SK-N-DZ (cell line): ENCODE results near the gene SULT1A1. TPM values are rescaled to one million over a fixed set of nuclear protein-coding genes. Genes with fewer than 3 reads are reported as not detected.
"Not testable (repeated sequence)": the region's sequence is repeated elsewhere in the genome, so short reads cannot be mapped to it uniquely, and the experiment has no call there.

Experiments used
- DNase-seq: peaks from one replicate; pipeline ENCODE4 v3.0.0-alpha.2; 2015; ENCODE audit warnings: low spot score
- polyA plus RNA-seq, 2 experiments: library from polyadenylated mRNA; depleted of rRNA; stranded (reverse); fragments of >200 nt; gene quantifications; 2 replicates each; pipeline ENCODE4 v1.2.3, GENCODE V29; 2014

SULT1A1 gene
- polyA plus RNA-seq (2014; cell fraction: cytosol; rRNA removed): 11.5 and 15.4 TPM in 2 replicates
- 6.0 TPM in 2 replicates for polyA plus RNA-seq (2014; cell fraction: nucleus; rRNA removed)

DNA sequence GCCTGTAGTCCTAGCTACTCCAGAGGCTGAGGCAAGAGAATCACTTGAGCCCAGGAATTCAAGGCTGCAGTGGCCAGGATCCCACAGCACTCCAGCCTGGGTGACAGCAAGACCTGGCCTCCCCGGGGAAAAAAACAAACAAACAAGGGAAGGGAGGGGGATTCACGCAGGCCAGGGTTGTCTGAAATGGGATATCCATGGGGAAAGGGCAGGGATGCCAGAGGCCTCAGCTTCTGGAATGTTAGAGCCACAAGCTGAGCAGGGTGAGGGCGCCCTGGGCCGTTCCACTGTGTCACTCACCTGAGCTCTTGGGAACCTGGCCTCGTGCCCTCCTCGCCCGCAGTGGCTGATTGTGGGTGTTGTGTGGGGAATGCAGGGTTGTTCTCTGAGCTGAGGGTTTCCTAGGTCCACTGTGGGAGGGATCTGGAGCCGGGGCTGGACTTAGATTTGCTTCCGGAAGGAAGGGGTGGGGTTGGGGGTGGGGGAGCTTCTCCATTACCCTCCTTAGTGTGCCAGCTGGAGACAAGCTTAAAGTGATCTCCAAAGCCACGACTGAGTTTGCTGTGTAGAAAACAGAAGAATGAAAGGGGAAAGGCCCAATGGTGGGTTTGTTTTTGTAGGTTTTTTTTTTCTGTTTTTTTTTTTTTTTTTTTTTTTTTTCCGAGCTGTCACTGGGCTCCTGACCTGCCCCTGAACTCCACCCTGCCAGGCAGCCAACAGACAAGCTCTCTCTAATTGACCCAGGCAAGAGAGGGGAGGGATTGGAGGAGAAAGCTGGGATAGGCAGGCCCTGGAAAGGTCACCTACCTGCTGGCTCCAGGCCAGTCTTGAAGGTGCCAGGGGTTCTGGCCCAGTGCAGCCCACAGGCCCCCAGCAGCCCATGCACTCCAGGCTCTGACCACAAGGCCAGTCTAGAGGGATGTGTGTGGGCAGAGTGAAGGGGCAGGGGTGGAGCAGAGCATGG, at the start of gene SULT1A1:
Gene SULT1A1 (minus strand): TSS at position 414 of the 964 bp plus-strand sequence. CDS start 1,189 bp downstream, outside the sequence.
- DNase-seq: no peak

DNA sequence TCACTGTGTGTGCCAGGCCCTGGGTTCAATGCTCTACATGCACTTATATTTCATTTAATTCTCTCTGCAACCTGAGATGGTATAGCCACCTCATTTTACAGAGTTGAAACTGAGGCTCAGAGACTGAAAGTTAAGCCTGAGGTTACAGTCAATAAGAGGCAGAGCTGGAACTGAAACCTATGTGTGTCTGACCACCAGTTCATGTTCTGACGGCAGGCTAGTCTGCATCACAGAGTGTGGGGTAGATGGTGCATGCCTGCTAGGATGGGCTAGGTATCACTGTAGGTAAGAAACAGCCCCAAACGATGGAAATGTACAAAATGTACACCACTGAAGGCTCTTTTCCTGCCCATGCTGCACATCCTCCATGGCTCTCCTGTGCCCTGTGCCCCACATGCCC, 30.1 kb upstream of the SULT1A1 start:
- not testable (repeated sequence) for DNase-seq

DNA sequence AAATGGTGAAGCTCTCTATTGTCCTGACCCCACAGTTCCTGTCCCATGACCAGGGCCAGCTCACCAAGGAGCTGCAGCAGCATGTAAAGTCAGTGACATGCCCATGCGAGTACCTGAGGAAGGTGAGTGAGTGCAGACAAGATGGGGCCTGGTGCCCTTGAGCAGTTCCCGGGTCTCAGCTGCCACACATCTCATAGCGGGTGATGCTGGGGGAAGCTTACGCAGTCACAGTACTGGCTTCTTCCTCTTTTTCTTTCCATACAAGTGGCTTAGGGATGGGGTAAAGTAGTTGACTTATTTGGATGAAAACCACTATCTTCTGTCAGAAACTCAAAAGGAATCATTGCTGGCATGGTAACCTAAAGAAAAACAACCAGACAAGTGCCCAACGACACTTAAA, 28.5 kb upstream of the SULT1A1 start:
- DNase-seq: not testable (repeated sequence)

DNA sequence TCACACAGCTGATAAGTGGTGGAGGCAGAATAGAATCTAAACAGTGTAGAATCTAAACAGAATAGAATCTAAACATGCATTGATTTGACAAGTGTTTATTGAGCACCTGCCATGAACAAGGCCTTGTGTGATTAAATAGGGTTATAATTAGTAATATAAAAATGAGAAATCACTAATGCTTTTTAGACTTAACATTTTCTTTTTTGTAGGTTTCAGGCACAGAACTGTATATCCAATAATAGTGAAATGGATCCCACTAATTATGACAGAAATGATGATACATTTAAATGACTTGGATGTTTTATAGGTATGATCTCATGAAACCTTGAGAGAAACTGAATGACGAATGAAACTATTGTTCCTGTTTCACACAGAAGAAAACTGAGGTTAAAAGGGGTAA, 27.9 kb upstream of the SULT1A1 start, which contains the start of gene NPIPB8:
Gene NPIPB8 (plus strand): TSS at position 301 of the 400 bp plus-strand sequence. CDS start 296 bp downstream, outside the sequence.
- DNase-seq: not testable (repeated sequence)

DNA sequence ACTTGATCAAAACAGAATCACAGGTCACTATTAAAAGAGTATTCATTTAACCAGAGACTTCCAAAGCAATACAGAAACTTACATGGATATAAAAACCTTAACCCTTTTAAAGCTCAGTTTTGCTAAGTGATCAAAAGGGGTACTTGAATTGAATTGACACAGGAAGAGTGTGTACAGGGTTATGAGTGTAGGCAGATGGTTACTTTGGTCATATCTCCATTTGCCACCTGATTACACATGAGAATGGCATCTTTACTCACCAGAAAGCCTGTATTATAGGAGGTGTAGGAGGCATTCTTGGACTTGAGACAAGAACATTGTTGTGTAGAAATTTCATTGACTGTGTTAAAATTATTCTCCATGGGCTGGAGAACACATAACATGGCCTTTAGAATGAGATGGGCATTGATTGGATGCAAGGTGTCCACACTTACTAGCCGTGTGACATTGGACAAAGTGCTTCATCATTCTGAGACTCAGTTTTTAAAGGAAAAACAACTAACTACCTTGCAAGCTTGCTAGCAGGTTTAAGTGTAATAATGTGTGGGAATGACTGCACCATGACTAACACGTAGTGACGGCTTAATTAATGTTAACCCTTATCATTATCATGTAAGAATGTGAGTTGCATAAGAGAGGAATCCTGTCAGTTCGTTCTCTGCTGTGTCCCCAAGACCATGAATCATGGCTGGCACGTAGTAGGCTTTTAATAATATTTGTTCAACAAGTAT, 26.4 kb upstream of the SULT1A1 start:
- DNase-seq: not testable (repeated sequence)

DNA sequence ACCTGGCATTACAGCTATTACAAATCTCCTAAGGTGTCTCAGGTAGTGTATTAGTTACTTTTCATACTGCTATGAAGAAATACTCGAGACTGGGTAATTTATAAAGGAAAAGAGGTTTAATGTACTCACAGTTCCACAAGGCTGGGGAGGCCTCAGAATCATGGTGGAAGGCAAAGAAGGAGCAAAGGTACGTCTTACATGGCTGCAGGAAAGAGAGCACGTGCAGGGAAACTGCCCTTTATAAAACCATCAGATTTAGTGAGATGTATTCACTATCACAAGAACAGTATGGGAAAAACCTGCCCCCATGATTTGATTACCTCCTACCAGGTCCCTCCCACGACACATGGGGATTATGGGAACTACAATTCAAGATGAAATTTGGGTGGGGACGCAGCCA, 21.1 kb upstream of the SULT1A1 start:
- not testable (repeated sequence) for DNase-seq

DNA sequence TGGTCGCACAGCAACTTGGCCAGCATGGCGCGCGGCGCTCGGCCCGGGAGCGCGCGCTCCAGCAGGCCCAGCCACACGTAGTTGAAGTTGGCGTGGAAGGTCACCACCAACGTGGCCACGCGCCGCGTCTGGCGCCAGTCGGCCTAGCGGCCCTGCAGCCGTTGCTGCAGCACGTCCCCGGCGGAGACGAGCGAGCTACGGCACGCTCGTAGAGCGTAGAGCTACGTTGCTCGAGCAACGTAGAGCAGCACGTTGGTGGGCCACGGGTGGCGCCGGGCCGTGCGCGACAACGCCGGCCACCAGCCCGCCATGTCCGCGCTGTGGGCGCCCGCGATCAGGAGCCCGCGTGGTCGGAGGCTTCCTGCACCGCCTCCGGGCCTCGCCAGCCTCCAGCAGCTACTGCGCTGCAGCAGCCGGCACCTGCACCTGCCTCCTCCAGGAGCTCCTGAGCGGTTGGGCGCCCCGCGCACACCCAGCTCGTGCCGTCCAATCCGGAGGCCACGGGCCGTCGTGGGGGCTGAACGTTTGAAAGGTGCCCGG, 13.4 kb upstream of the SULT1A1 start:
- DNase-seq: no peak

DNA sequence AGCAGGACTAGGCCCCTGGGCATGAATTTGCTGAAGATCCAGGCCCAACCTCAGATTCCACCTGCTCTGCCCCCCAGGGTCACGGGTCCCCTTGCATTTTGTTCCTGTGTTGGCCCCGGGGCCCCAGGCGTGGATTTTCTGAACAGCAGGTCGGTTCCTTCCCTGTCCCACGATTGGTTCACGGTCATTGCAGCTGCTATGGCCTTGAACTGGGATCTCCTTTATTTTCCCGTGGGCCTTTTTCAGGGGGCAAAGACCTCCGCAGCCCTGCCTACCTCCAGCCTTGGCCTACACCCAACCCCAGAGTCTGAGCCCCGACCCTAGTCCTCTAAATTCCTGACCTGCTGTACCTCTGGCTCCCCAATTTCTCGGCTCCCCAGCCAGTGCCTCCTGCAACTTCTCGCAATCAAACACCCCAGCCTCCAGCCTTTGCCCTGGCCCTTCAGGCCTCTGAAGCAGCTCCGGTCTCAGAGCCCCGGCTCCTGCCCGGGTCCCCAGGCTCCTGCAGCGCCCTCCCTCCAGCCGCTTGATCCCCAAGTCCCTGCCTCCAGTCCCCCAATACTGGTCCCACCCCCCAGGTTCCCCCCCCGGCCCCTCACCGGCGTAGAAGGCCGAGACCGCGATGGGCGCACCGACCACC, 12.8 kb upstream of the SULT1A1 start:
- DNase-seq: not testable (repeated sequence)

DNA sequence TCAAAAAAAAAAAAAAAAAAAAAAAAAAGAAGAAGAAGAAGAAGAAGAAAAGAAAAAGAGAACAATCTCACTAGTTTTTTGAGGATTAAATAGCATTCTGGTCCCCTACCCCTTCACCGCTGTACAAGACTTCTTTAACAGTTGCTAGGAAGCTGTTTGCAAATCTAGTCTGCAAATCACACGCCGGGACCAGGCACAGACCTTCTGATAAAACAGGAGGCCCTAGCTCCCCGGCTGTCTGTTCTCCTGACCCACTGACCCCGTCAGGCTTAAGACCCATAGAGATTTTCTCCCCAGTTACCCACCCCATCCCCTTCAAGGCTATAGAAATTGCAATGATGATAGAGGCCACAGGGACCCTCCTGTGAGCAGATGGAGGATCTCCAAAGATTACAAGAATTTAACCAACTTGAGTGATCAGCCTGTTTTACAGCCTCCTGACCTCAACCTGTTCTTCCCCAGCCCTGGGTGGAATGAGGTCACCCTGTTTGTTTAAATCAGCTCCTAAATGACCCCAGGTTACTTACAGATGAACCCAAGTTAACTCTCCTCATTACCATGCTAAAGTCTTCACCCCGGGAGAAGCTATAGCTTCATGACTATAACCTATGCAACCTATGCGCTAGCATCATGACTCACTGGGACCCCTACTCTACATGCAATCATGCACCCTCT, 11.8 kb upstream of the SULT1A1 start:
- no peak for DNase-seq

DNA sequence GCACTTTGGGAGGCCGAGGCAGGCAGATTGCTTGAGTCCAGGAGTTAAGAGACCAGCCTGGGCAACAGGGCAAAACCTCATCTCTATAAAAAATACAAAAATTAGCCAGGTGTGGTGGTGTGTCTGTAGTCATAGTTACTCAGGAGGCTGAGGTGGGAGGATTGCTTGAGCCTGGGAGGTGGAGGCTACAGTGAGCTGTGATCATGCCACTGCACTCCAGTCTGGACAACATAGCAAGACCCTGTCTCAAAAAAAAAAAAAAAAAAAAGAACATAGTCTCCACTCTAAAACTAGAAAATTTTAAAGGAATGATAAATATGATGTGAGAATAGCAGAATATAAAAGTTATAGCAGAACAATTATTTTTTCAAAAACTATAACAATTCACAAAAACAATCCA, 10.5 kb upstream of the SULT1A1 start:
- not testable (repeated sequence) for DNase-seq

DNA sequence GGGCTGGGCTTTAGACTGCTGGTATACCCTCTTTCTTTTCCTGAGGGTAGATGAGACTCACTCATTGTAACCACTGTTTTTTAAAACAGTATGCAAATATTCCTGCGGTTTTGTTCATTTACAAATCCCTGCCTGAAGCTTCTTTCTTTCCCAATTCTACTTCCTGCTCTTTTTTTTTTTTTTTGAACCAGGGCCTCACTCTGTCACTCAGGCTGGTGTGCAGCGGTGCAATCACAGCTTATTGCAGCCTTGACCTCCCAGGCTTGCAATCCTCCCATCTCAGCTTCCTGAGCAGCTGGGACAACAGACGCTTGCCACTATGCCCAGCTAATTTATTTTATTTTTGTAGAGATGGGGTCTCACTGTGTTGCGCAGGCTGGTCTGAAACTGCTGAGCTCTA, 8.0 kb upstream of the SULT1A1 start:
- no peak for DNase-seq

DNA sequence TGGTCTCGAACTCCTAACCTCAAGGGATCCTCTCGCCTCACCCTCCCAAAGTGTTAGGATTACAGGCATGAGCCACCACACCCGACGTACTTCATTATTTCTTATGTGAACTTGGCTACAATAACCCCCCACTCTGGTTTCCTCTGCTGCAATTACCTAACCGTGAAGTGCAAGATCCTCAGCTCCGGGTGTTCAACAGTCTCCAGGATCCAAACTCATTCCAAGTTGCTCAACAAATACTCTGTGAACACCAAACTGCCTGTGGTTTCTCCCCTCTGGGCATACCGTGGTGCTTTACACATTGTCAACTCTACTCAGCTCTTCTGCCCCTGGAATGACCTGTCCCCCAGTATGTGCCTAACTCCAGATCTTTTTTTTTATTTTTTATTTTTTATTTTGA, 6.8 kb upstream of the SULT1A1 start:
- no peak for DNase-seq

DNA sequence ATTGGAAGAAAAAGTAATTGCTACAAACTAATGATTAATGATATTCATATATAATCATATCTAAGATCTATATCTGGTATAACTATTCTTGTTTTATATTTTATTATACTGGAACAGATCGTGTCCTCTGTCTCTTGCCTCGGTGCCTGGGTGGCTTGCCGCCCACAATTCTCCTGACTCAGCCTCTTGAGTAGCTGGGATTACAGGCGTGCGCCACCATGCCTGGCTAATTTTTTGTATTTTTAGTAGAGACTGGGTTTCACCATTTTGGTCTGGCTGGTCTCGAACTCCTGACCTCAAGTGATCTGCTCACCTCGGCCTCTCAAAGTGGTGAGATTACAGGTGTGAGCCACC, 6.4 kb upstream of the SULT1A1 start:
- not testable (repeated sequence) for DNase-seq

DNA sequence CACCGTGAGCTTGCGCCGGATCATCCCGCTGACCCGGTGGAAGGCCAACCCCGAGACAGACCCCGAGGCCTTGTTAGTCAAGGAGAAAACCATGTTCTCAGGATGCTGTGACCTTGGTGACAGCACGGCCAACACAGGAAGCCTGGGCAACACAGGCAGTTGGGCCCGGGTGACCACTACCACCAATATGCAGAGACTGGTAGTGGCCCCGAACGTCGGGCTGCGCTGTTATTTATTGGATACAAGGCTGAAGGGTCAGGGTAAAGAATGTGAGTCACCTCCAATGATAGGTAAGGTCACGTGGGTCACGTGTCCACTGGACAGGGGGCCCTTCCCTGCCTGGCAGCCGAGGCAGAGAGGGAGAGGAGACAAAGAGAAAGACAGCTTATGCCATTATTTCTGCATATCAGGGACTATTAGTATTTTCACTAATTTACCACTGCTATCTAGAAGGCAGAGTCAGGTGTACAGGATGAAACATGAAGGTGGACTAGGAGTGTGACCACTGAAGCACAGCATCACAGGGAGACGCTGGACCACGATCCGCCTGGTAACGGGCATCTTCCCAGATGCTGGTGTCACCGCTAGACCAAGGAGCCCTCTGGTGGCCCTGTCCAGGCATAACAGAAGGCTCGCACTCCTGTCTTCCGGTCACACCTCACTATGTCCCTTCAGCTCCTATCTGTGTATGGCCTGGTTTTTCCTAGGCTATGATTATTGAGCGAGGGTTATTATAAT, 5.8 kb upstream of the SULT1A1 start:
- DNase-seq: peak; percentile 58

DNA sequence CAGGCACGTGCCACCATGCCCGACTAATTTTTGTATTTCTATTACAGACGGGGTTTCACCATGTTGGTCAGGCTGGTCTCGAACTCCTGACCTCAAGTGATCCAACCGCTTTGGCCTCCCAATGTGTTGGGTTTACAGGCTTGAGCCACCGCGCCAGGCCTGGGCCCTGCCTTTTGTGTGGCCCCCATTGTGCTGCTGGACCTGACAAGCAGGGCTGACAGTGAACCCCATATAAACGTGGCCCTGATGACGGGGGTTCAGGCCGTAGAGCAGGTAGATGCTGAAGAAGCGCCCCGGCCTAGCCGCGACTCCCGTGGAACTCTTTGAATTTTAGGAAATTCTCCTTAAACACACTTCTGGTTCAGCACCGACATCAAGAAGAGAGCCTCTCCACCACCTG, 4.7 kb upstream of the SULT1A1 start:
- not testable (repeated sequence) for DNase-seq

DNA sequence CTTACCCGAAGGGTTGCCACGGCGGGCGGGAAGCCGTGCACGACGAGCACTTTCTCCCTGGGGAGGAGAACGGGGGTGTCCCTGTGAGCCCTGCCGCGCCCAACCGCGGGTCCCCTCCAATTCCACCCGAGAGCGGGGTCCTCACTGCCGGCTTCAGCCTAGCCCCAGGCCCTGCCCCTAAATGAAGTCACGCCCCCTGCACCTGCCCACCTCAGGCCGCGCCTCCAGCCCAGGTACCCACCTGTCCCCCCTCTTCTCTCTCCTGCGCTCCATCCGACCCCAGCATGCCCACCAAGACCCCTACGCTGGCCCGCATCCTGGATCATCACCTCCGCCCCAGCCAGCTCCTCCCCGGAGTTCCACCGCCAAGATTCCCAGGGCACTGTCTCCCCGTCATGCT, 4.1 kb upstream of the SULT1A1 start:
- not testable (repeated sequence) for DNase-seq

DNA sequence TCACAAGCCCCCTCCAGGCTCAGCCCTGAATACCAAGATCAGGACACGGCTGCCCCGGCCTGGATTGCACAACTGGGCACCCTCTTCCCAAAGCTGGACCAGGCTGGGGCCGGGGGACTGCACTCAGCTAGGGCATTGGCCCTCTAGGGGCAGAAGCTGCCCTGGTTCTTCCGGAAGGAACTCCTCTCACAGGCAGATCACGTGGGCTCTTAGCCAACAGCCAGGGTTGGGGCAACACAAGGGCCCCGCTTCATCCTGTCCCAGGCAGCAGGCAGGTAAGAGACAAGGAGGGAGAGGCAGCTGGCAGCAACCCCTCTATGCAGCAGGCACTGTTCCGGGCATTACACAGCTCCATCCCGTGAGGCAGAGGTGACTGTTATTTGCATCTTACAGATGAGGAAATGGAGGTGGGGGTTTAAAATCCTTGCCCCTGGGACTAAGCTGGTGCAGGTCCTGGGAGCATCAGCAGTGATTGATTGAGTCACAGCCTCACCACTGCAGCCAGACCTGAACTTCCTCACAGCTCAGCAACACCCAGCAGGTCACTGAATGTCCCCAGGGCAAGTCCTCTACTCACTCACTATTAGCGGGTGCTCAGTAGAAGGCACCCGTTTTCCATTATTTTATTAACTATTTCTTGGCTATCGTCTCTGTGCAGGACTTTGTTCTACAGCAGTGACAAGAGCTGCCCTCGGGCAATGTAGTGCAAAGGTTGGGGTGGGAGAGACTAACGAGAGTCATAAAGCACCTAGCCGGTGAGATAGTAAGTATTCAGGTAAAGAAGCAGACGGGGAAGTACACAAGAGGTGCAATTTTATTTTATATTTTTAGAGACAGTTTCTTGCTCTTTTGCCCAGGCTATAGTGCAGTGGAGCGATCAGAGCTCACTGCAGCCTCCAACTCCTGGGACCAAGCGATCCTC, 2.8 kb upstream of the SULT1A1 start:
- DNase-seq: not testable (repeated sequence)

DNA sequence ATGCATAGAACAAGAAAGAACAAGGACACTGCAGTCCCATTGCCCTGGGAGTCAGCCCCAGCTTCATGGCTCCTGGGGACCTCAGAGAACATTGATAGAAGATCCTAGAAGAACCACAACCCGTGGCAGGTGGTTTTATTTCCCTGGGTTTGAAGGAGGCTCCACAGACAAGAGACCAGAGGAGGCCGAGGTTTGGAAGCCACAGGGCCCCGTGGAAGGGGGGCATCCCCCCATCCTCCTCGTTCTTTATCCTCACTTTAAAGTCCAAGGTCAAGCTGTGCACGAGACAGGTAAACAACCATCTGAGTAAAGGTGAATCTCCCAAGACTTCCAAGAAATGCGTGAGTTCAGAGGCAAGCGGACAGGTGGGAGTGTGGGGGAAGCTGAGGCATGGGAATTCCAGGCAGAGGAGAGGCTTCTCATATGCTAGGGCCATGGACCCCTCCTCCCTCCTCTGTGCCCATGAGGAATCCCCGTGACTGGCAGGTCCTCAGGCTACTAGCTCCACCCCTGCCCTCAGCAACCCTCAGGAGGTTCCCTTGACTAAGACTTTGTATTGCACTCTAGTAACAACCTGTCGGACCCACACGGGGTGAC, 849 bp upstream of the SULT1A1 start:
- DNase-seq: no peak
